Bronchial epithelial cell (primary cell): ENCODE results near the gene RAPSN. TPM values are rescaled to one million over a fixed set of nuclear protein-coding genes. Genes with fewer than 3 reads are reported as not detected.

ENCODE experiments used
- DNase-seq: peaks from one replicate; pipeline ENCODE4 v3.0.0-alpha.2; 2010; ENCODE audit warnings: low read depth
- FAIRE-seq: peaks from 2 replicates; lab custom pipeline; 2011; peaks lifted over from hg19 to GRCh38; lab: Jason Lieb, UNC
- H3K27me3 ChIP-seq: 2 replicates; pipeline ENCODE4 v1.5.1; 2011; ENCODE audit warnings: low read length; ENCODE audit not compliant: control insufficient read depth, insufficient read depth
- H3K36me3 ChIP-seq: 2 replicates; pipeline ENCODE4 v1.5.1; 2011; ENCODE audit warnings: low read length; ENCODE audit not compliant: control insufficient read depth, insufficient read depth
- H3K4me3 ChIP-seq: 2 replicates; pipeline ENCODE4 v1.5.1; 2011; ENCODE audit warnings: mild to moderate bottlenecking, low read depth, low read length, control low read depth
- total RNA-seq: library from RNA; depleted of rRNA; stranded (reverse); fragments of >200 nt; gene quantifications from 2 replicates; pipeline ENCODE4 v1.2.1, GENCODE V29; 2014
- TF ChIP-seq, protein P1 (sequence below): IDR thresholded peaks from 2 replicates; pipeline ENCODE4 v1.5.1; 2011; ENCODE audit warnings: mild to moderate bottlenecking, moderate library complexity, low read length, control low read depth, inconsistent platforms; ENCODE audit not compliant: insufficient read depth, severe bottlenecking

The RAPSN gene
- total RNA-seq, 1 donor from 2014 or later: 0.26 TPM

DNA sequence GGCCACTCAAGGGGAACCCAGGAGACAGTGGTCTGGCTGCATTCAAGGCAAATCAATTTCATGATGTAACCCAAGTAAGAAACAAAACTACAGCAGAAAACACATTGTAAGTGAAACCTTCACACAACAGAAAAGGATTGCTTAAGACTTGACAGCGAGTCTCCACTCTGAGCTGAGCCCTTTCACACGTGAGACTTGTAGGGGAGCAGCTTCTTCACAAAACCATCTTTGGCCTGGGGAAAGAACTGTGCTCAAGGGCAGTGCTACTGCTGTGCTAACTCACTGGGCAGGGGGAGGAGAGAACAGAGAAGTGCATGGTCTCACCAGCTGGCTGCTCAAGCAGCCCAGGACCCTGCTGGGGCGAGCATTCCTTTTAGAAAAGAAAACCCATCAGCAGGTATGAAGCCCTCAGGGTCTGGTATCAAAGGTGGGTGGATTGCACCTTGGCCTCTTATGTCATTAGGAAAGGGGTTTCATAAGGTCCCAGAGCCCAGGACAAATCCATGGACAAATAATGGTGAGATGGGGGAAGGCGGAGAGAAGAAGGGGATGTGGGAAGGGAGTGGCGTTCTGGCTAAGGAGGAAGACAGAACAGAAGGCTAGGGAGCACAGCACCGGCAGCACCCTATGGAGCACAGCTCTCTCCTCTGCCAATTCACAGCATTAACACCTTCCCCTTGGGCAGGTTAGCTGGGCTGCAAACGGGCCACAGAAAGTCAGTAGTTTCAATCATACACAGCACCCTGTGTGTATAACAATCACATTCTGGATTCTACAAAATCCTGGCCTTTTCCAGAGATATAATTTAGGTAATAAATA lies 20.6 kb upstream of the RAPSN start:
- TF ChIP-seq, protein P1, sequence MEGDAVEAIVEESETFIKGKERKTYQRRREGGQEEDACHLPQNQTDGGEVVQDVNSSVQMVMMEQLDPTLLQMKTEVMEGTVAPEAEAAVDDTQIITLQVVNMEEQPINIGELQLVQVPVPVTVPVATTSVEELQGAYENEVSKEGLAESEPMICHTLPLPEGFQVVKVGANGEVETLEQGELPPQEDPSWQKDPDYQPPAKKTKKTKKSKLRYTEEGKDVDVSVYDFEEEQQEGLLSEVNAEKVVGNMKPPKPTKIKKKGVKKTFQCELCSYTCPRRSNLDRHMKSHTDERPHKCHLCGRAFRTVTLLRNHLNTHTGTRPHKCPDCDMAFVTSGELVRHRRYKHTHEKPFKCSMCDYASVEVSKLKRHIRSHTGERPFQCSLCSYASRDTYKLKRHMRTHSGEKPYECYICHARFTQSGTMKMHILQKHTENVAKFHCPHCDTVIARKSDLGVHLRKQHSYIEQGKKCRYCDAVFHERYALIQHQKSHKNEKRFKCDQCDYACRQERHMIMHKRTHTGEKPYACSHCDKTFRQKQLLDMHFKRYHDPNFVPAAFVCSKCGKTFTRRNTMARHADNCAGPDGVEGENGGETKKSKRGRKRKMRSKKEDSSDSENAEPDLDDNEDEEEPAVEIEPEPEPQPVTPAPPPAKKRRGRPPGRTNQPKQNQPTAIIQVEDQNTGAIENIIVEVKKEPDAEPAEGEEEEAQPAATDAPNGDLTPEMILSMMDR: no peak
- FAIRE-seq (no peak), DNase-seq (no peak)
- Histone ChIP-seq H3K27me3 (no peaks in the 10 kb centered on the region), H3K36me3 (peaks cover 32% of the 10 kb centered on the region), H3K4me3 (no peak overlapping the region)

GRCh38 chr11:47468598-47469214 lies 19.8 kb upstream of the RAPSN start:
- FAIRE-seq (no peak), DNase-seq (no peak)
- H3K36me3 ChIP-seq: peaks cover 31% of the 10 kb centered on the region
- TF ChIP-seq, protein P1: no peak
- no peaks in the 10 kb centered on the region for H3K27me3 ChIP-seq
- H3K4me3 ChIP-seq: no peak overlapping the region

DNA sequence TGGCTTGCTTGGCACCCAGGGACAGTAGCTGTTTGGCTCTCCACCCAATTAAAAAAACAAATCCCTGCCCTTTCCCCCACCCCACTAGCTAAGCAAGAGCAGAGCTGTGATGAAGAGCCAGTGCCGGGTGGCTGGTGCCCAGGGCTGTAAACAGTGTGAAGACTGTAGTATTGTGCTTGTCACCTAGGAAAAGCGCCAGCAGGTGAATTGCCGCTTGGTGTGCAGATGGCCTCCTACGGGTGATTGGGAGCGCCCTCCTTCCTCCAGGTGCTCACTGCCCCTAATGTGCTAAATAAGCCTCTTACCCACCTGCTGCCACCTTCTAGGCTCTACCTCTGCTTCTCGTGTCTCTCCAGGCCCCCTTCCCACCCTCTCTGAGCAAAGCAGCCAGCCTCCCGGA lies 18.4 kb upstream of the RAPSN start:
- FAIRE-seq: no peak
- no peaks in the 10 kb centered on the region for H3K27me3 ChIP-seq
- no peak for DNase-seq
- TF ChIP-seq, protein P1: no peak
- H3K36me3 ChIP-seq: peaks cover 26% of the 10 kb centered on the region
- H3K4me3 ChIP-seq: no peak overlapping the region

DNA sequence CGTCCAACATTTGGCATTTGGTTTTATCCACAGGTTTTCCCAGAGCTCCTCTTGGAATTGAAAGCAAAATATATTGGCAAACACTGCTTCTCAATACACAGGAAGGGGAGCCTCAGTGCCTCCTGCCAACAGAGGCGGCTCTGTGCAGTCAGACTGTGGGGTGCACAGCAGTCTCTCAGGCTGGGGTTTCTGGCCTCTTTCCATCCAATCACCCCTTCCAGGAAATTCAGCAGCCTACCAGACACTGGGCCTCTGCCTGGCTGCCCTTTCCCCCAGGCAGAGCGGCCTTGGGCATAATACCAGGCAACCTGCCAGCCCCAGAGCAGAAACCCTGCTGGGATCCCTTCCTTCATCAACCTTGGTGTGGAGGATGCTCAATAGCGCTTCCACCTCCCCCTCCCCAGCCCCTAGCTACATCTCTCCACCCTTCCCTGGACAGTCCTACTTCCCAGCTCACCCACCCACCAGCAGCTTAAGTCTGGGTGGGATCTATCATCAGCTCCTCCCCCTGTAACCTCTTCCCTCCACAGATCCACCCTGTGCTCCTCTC lies 17.8 kb upstream of the RAPSN start:
- H3K27me3 ChIP-seq: no peaks in the 10 kb centered on the region
- FAIRE-seq (no peak), DNase-seq (no peak)
- H3K4me3 ChIP-seq: no peak overlapping the region
- TF ChIP-seq, protein P1: no peak
- H3K36me3 ChIP-seq: peaks cover 21% of the 10 kb centered on the region

GRCh38 chr11:47466201-47466600 lies 17.3 kb upstream of the RAPSN start:
- TF ChIP-seq, protein P1: no peak
- Histone ChIP-seq H3K4me3 (no peak overlapping the region), H3K36me3 (peaks cover 19% of the 10 kb centered on the region), H3K27me3 (no peaks in the 10 kb centered on the region)
- no peak for FAIRE-seq
- no peak for DNase-seq
